Measurements from ENCODE around the gene RPL10A. TPM values are rescaled to one million over a fixed set of nuclear protein-coding genes. Genes with fewer than 3 reads are reported as not detected.
"Not testable (repeated sequence)": the region's sequence is repeated elsewhere in the genome, so short reads cannot be mapped to it uniquely, and the experiment has no call there.

RPL10A gene
- total and polyA plus RNA-seq, 12 donors, result 680 to 1,613 (median 1,110) TPM

GRCh38 chr6:35516712-35517111 lies 48.5 kb downstream of the RPL10A start:
- no peaks in the 10 kb centered on the region for H3K4me1 ChIP-seq (replicated peaks in 1 of 2)

GRCh38 chr6:35517978-35518377 lies 49.8 kb downstream of the RPL10A start:
- DNase-seq; H3K27me3 ChIP-seq; H3K4me1 ChIP-seq (replicated peaks in 1 of 2); H3K4me3 ChIP-seq; H3K9me3 ChIP-seq (replicated peaks in 1 of 3); H3K36me3 ChIP-seq (replicated peaks in 1 of 2); H3K27ac ChIP-seq: not testable (repeated sequence)
- 85 to 91% (median 88%) methylated on average over 7 of the region's 7 CpGs for WGBS, 4 donors
- intact Hi-C loops (cut with DNase I), result loop anchor here in 1 of 2 donors (10.0 kb wide), 1 partner anchor 47 kb away; no protein-coding TSS in a partner anchor

More at GRCh38 chr6:35516712-35517111, 48.5 kb downstream of the RPL10A start:
- H3K9me3 ChIP-seq (replicated peaks in 1 of 3), result no peaks in the 10 kb centered on the region
- intact Hi-C loops (cut with DNase I), result loop anchor here in 1 of 2 donors (10.0 kb wide), 1 partner anchor 48 kb away; no protein-coding TSS in a partner anchor
- H3K4me3 ChIP-seq, result no peak overlapping the region
- TF ChIP-seq POLR2A (IDR thresholded peaks at IDR 0.05), result no peak
- TF ChIP-seq CTCF (IDR thresholded peaks at IDR 0.05), result no peak
- no peaks in the 10 kb centered on the region for H3K36me3 ChIP-seq (replicated peaks in 1 of 2)
- peaks cover 3% of the 10 kb centered on the region for H3K27me3 ChIP-seq
- no peak for DNase-seq
- no peak overlapping the region for H3K27ac ChIP-seq
- 67 to 82% (median 77%) methylated on average over 6 of the region's 6 CpGs for WGBS, 4 donors

DNA sequence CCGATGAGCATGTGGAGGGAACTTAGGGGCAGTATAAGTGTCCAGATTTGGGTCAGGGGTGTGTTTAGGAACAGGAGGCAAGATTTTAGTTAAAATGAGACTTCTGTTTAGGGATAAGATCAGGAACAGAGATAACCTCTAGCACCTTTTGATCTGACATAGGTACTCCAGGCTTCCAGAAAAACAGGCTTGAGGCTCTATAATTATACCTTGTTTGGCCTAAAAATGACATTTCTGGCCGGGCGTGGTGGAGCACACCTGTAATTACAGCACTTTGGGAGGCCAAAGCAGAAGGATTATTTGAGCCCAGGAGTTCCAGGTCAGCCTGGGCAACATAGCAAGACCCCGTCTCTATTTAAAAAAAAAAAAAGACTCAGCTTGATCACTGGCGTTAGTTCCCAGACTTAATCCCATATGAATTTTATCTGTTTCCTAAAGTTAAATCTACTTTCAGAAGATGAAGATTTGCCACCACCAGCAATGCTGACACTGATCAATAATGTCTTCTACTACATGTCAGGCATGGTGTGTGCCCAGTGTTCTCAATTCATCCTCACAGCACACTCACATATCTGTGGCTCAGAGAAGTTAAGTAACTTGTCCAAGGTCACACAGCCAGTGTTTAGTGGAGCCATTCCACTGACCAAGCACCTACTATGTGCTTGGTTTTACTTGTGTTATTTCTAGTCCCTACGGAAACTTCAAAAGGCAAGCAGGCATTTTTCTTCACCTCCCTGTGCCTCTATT lies 50.5 kb downstream of the RPL10A start:
- Histone ChIP-seq H3K27ac (no peak overlapping the region), H3K4me1 (replicated peaks in 1 of 2) (peaks cover 0 to 4% of the 10 kb centered on the region in 2 donors), H3K4me3 (no peak overlapping the region), H3K27me3 (no peaks in the 10 kb centered on the region), H3K36me3 (replicated peaks in 1 of 2) (no peaks in the 10 kb centered on the region), H3K9me3 (replicated peaks in 1 of 3) (no peaks in the 10 kb centered on the region)
- intact Hi-C loops (cut with DNase I), result loop anchor here in 1 of 2 donors (10.0 kb wide), 1 partner anchor 46 kb away; no protein-coding TSS in a partner anchor
- 93 to 97% (median 95%) methylated on average over 6 of the region's 6 CpGs for WGBS, 4 donors
- no peak for TF ChIP-seq POLR2A (IDR thresholded peaks at IDR 0.05)
- TF ChIP-seq CTCF (IDR thresholded peaks at IDR 0.05), result no peak
- DNase-seq, result no peak

GRCh38 chr6:35519313-35520015 lies 51.3 kb downstream of the RPL10A start:
- Histone ChIP-seq H3K9me3 (replicated peaks in 1 of 3) (no peaks in the 10 kb centered on the region), H3K36me3 (replicated peaks in 1 of 2) (no peaks in the 10 kb centered on the region), H3K4me3 (no peak overlapping the region), H3K27me3 (no peaks in the 10 kb centered on the region), H3K27ac (no peak overlapping the region), H3K4me1 (replicated peaks in 1 of 2) (peaks cover 0 to 4% of the 10 kb centered on the region in 2 donors)
- WGBS, 4 donors, result 83 to 89% (median 85%) methylated on average over 7 to 9 of the region's 9 CpGs
- intact Hi-C loops (cut with DNase I), result loop anchor here in 1 of 2 donors (10.0 kb wide), 1 partner anchor 45 kb away; no protein-coding TSS in a partner anchor
- DNase-seq, result no peak
- no peak for TF ChIP-seq CTCF (IDR thresholded peaks at IDR 0.05)
- TF ChIP-seq POLR2A (IDR thresholded peaks at IDR 0.05), result no peak

Small RNA genes lying within 50 kb of the gene (microRNA-seq; reads per million reads assigned to microRNA genes)
- gene MIR7111, result 0 to 0.57 (median 0.45) reads per million in 3 donors

Small RNA genes lying within 50 kb of the gene (small RNA-seq; reads per million reads assigned to genes)
- 0 reads per million in 2 donors for gene MIR7111

Other genes with a start within 250 kb of the RPL10A start
- 10 to 100 TPM; 26.1 to 74.0 (median 45.1) TPM for gene ZNF76, start 208.7 kb upstream of the RPL10A start, total RNA-seq
- 100 to 1,000 TPM in 2 of 3 donors, 10 to 100 TPM in 1; 25.3 to 185 (median 100) TPM for gene ZNF76, start 208.7 kb upstream of the RPL10A start, polyA plus RNA-seq
- gene DEF6, start 170.6 kb upstream of the RPL10A start, total RNA-seq, result 10 to 100 TPM in 1 of 9 donors, 1 to 10 TPM in 8; 2.3 to 11.5 (median 5.5) TPM
- gene DEF6, start 170.6 kb upstream of the RPL10A start, polyA plus RNA-seq, result 10 to 100 TPM in 2 of 3 donors, 1 to 10 TPM in 1; 1.6 to 26.1 (median 21.3) TPM
- gene PPARD, start 125.8 kb upstream of the RPL10A start, total RNA-seq, result 10 to 100 TPM in 8 of 9 donors, 1 to 10 TPM in 1; 6.0 to 32.9 (median 20.0) TPM
- 10 to 100 TPM; 15.3 to 39.8 (median 29.5) TPM for gene PPARD, start 125.8 kb upstream of the RPL10A start, polyA plus RNA-seq
- 1 to 10 TPM; 1.0 to 5.3 (median 2.3) TPM for gene FANCE, start 16.1 kb upstream of the RPL10A start, total RNA-seq
- gene FANCE, start 16.1 kb upstream of the RPL10A start, polyA plus RNA-seq, result 1 to 10 TPM; 1.4 to 2.7 (median 1.7) TPM
- gene TEAD3, start 28.7 kb downstream of the RPL10A start, total RNA-seq, result 10 to 100 TPM in 3 of 9 donors, 1 to 10 TPM in 6; 1.4 to 14.3 (median 8.4) TPM
- 10 to 100 TPM in 2 of 3 donors, 1 to 10 TPM in 1; 5.5 to 15.5 (median 12.2) TPM for gene TEAD3, start 28.7 kb downstream of the RPL10A start, polyA plus RNA-seq
- under 1 TPM in 1 of 9 donors, not detected in 8; 0.06 TPM for gene TULP1, start 44.5 kb downstream of the RPL10A start, total RNA-seq
- under 1 TPM in 2 of 3 donors, not detected in 1; 0.07 to 0.80 TPM for gene TULP1, start 44.5 kb downstream of the RPL10A start, polyA plus RNA-seq
- 100 to 1,000 TPM in 7 of 9 donors, 10 to 100 TPM in 2; 19.7 to 234 (median 120) TPM for gene FKBP5, start 220.5 kb downstream of the RPL10A start, total RNA-seq
- gene FKBP5, start 220.5 kb downstream of the RPL10A start, polyA plus RNA-seq, result 100 to 1,000 TPM in 1 of 3 donors, 10 to 100 TPM in 2; 23.8 to 163 (median 65.7) TPM